ENCODE data around the gene ADAMTS12.

Gene ADAMTS12

GRCh38 chr5:33479311-33479710 is 412.5 kb downstream of the ADAMTS12 start:
- Histone ChIP-seq H3K9me3 (no peaks in the 10 kb centered on the region), H3K4me3 (ENCODE audit: low read depth in 1 of 2, low read length in 1 of 2) (no peak overlapping the region), H3K4me1 (ENCODE audit: control insufficient read depth in 1 of 2, insufficient read depth in 1 of 2, low read depth in 1 of 2, low read length in 1 of 2) (no peaks in the 10 kb centered on the region), H3K27me3 (no peaks in the 10 kb centered on the region), H3K36me3 (peaks cover 1% of the 10 kb centered on the region), H3K27ac (no peak overlapping the region)
- TF ChIP-seq, protein P1, sequence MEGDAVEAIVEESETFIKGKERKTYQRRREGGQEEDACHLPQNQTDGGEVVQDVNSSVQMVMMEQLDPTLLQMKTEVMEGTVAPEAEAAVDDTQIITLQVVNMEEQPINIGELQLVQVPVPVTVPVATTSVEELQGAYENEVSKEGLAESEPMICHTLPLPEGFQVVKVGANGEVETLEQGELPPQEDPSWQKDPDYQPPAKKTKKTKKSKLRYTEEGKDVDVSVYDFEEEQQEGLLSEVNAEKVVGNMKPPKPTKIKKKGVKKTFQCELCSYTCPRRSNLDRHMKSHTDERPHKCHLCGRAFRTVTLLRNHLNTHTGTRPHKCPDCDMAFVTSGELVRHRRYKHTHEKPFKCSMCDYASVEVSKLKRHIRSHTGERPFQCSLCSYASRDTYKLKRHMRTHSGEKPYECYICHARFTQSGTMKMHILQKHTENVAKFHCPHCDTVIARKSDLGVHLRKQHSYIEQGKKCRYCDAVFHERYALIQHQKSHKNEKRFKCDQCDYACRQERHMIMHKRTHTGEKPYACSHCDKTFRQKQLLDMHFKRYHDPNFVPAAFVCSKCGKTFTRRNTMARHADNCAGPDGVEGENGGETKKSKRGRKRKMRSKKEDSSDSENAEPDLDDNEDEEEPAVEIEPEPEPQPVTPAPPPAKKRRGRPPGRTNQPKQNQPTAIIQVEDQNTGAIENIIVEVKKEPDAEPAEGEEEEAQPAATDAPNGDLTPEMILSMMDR (IDR thresholded peaks at IDR 0.05) = no peak

- H3K36me3 ChIP-seq = peaks cover 2% of the 10 kb centered on the region
- H3K9me3 ChIP-seq = no peaks in the 10 kb centered on the region
- TF ChIP-seq, protein P1 (IDR thresholded peaks at IDR 0.05) = no peak
- no peak overlapping the region for H3K4me3 ChIP-seq (ENCODE audit: low read depth in 1 of 2, low read length in 1 of 2)
- H3K27me3 ChIP-seq = no peaks in the 10 kb centered on the region
- H3K27ac ChIP-seq = no peak overlapping the region
- no peaks in the 10 kb centered on the region for H3K4me1 ChIP-seq (ENCODE audit: control insufficient read depth in 1 of 2, insufficient read depth in 1 of 2, low read depth in 1 of 2, low read length in 1 of 2)
These were observed 414.0 kb downstream of the ADAMTS12 start for GRCh38 chr5:33477816-33478215.

- Histone ChIP-seq H3K36me3 (peaks cover 4% of the 10 kb centered on the region), H3K27ac (no peak overlapping the region), H3K4me1 (ENCODE audit: control insufficient read depth in 1 of 2, insufficient read depth in 1 of 2, low read depth in 1 of 2, low read length in 1 of 2) (no peaks in the 10 kb centered on the region), H3K9me3 (no peaks in the 10 kb centered on the region), H3K27me3 (no peaks in the 10 kb centered on the region), H3K4me3 (ENCODE audit: low read depth in 1 of 2, low read length in 1 of 2) (no peak overlapping the region)
- TF ChIP-seq, protein P1 (IDR thresholded peaks at IDR 0.05) = no peak
These were observed 414.8 kb downstream of the ADAMTS12 start for GRCh38 chr5:33476992-33477391.

- peaks cover 10% of the 10 kb centered on the region for H3K36me3 ChIP-seq
- H3K27ac ChIP-seq = no peak overlapping the region
- TF ChIP-seq, protein P1 (IDR thresholded peaks at IDR 0.05) = no peak
These were observed 416.1 kb downstream of the ADAMTS12 start for GRCh38 chr5:33475706-33476105.

GRCh38 chr5:33474931-33475499 is 416.8 kb downstream of the ADAMTS12 start:
- TF ChIP-seq, protein P1 (IDR thresholded peaks at IDR 0.05) = no peak
- no peak overlapping the region for H3K4me3 ChIP-seq (ENCODE audit: low read depth in 1 of 2, low read length in 1 of 2)
- H3K27ac ChIP-seq = no peak overlapping the region
- peaks cover 17% of the 10 kb centered on the region for H3K36me3 ChIP-seq
- peaks cover 0 to 2% of the 10 kb centered on the region in 2 experiments for H3K4me1 ChIP-seq (ENCODE audit: control insufficient read depth in 1 of 2, insufficient read depth in 1 of 2, low read depth in 1 of 2, low read length in 1 of 2)
- no peaks in the 10 kb centered on the region for H3K9me3 ChIP-seq
- no peaks in the 10 kb centered on the region for H3K27me3 ChIP-seq

More at GRCh38 chr5:33475706-33476105, 416.1 kb downstream of the ADAMTS12 start:
- Histone ChIP-seq H3K4me3 (ENCODE audit: low read depth in 1 of 2, low read length in 1 of 2) (no peak overlapping the region), H3K27me3 (no peaks in the 10 kb centered on the region), H3K9me3 (no peaks in the 10 kb centered on the region), H3K4me1 (ENCODE audit: control insufficient read depth in 1 of 2, insufficient read depth in 1 of 2, low read depth in 1 of 2, low read length in 1 of 2) (peaks cover 0 to 2% of the 10 kb centered on the region in 2 experiments)
